GM11168 (cell line): Measurements from ENCODE around the gene OR51T1.
"Not testable (repeated sequence)": the region's sequence is repeated elsewhere in the genome, so short reads cannot be mapped to it uniquely, and the experiment has no call there.

ENCODE experiments used
- in situ Hi-C: fragments of 300-500 bp; cut with MboI; formaldehyde crosslinking; loops from one replicate; pipeline ENCODE4 v1.12.0; 2022; ENCODE audit warnings: low sequenced_read_pairs; ENCODE audit not compliant: unreplicated experiment

OR51T1 gene

GRCh38 chr11:4881860-4882500 is at the start of gene OR51T1:
Gene OR51T1, plus strand, starts transcription at chr11:4881900. Its CDS starts 0 bp downstream, at chr11:4881900.
- in situ Hi-C loops = no loop called here

DNA sequence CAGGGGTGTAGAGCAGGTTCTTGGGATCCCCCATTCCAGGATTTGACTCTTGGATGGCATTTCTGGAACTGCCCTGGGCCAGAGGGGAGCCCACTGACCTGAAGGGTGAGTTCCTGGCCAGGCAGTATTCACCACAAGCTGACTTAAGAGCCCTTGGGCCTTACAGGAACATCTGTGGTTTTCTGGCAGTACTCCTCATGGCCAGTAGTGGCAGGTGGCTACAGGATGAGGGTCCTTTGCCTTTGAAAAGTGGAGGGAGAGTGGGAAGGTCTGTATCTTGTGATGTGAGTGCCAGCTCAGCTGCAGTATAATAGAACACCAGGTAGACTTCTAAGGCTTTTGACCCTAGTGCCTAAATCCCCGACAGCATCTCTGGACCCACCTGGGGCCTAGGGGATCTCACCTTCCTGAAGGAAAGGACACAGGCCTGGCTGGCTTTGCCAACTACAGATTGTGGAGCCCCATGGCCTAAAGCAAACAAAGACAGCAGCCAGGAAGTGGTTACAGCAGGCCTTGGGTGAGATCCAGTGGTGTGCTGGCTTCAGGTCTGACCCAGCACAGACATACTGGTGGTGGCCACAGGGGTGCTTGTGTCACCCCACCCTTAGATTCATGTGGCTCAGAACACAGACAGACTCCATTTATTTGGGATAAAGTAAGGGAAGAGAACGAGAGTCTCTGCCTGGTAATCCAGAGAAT is 41.7 kb upstream of the OR51T1 start:
- in situ Hi-C loops = loop anchor here (25.0 kb wide), 1 partner anchor 203 kb away; the partner anchor contains the start of genes OR51D1 and OR51E1

DNA sequence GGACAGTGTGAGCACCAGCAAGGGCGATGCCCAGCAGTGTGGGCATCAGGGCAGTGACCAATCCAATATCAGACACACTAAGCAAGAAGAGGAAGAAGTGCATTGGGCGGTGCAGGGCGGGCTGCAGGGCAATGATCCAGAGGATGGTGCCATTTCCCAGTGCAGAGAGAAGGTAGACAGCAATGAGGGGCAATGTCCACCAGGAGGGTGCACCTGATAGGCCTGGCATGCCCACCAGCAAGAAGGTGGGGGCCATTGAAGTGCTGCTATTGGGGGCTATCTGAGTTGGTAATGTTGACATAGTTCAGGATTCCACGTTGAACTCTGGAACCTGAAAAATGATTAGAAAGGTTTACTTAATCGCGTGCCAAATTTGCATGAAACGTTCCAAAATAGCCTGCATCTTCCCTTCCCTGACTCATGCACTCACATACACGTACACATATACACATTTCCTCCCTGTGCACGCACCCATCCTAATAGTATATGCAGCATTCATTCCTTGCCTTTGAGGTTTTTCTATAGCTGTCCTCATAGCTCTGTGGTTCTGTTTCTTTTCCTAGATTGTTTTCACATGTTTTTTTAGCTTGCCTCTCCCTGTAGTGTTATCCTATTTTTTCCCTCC is 32.7 kb upstream of the OR51T1 start, which contains the start of gene OR51S1:
Gene OR51S1, minus strand, starts transcription at position 301 of the 625 bp plus-strand sequence. Its CDS starts 0 bp downstream, at position 301.
- in situ Hi-C loops = loop anchor here (25.0 kb wide), 1 partner anchor 212 kb away; the partner anchor contains the start of genes OR51D1 and OR51E1

DNA sequence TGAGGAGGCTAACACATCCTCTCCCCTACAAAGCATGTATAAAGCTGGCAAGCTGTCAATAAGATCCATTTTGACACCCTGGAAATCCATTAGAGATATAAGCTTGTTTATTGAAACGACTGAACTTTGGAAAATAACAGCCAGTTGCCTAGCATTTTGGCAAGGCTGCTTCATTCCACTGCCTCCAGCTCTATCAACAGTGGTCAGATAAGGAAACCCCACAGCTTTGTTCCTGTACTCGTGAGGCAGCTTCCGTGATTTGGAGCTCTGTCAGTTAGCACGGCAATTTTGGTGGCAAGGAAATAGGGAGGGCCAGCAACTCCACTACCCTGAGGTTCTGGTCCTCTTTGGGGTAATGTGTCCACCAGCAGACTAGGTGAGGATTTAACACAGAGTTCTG is 30.7 kb upstream of the OR51T1 start:
- in situ Hi-C loops = no loop called here

- in situ Hi-C loops = not testable (repeated sequence)
Observed at GRCh38 chr11:4854286-4854685, 27.4 kb upstream of the OR51T1 start.

DNA sequence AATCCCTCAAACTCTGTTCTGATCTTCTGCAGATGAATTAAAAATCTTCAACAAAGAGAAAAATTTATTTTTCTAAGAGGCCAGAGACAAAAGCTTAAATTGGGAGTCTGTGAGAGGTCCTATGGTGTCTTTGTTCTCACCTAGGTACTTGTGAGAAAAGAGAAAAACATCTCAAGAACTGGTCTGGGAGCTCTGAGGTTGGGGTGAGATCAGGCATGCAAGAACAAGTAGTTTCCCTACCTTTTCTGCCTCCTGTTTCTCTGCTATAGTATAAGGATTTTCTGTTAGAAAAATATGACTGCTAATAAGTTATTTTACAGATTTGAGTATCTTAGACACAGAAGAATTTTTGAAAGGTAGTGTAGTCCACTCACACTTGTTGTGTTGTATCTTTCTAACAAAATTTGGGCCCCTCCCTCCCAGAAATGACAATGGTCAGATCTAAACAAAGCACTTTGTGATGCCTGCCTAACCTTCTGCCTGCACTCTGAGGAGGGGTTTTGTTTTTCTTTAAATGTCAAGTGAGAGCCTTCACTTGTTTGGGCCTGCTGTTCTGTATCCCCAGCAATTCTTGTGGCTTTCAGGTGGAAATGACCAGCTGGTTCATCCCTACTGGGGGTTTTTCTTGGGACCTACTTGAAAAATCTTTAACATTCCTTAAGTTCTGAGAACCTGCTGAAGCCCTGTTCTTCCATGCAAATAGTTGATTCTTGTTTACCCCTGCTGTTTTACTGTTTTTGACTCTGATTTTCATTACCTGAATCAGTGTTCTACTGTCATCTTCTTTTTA is 19.1 kb upstream of the OR51T1 start:
- in situ Hi-C loops = no loop called here

GRCh38 chr11:4863876-4864275 is 17.8 kb upstream of the OR51T1 start:
- in situ Hi-C loops = no loop called here

GRCh38 chr11:4865855-4866254 is 15.8 kb upstream of the OR51T1 start:
- in situ Hi-C loops = no loop called here

- in situ Hi-C loops = no loop called here
Observed at GRCh38 chr11:4881188-4881587, 512 bp upstream of the OR51T1 start.

DNA sequence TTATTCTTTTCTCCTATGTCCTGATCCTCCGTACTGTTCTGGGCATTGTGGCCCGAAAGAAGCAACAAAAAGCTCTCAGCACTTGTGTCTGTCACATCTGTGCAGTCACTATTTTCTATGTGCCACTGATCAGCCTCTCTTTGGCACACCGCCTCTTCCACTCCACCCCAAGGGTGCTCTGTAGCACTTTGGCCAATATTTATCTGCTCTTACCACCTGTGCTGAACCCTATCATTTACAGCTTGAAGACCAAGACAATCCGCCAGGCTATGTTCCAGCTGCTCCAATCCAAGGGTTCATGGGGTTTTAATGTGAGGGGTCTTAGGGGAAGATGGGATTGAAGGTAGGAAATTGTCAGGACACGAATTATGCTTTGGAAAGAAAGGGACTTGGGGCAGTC is 843 bp downstream of the OR51T1 start:
- in situ Hi-C loops = no loop called here

- in situ Hi-C loops = no loop called here
Observed at GRCh38 chr11:4884361-4884760, 2.7 kb downstream of the OR51T1 start.

GRCh38 chr11:4886186-4886585 is 4.5 kb downstream of the OR51T1 start:
- in situ Hi-C loops = no loop called here

DNA sequence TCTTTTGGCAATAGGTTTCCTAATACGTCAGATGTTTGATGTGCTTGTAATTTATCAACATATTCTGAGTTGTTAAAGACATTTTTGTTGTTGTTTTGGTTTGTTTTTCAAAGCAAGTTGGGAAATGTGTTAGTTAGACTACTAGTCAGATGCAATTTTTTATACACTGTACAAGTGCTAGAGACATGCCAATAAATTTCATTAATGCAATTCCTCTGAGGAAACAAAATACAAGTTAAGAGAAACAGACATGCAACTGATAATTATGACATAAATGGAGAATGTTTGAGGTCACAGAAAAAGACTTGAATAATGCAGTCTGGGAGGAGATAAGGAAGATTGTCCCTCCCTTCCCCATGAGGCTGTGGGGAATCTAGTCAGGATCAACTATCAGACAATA is 5.9 kb downstream of the OR51T1 start:
- in situ Hi-C loops = no loop called here

- in situ Hi-C loops = no loop called here
Observed at GRCh38 chr11:4890279-4890678, 8.6 kb downstream of the OR51T1 start.

DNA sequence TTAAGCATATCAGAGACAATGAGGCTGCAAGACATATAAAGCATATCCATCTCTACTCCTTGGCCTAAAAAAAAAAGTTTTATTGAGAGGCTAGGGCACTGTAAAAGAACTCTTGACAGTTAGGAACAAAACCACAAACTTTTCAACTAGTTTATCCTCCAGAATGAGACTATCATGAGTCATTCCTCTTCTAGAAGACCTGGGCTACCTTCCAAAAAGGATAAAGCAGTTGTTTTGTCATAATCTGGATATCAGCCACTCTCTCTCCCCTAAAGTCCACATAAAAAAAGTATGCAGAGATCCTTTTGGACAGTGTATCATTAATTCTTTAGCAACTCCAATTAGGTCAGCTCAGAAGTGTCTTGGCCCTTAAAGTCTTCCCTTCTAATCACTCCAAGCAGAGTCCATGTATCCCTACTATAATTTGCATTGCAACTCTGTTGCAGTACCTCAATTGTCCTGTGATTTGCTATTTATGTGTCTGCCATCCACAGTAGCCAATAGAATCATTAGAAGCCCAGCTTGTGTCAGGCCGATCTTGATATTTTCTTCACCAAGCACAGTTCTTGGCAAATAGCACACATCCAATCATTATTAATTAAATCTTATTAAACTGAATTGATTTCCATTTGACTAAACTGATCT is 10.4 kb downstream of the OR51T1 start:
- in situ Hi-C loops = no loop called here

DNA sequence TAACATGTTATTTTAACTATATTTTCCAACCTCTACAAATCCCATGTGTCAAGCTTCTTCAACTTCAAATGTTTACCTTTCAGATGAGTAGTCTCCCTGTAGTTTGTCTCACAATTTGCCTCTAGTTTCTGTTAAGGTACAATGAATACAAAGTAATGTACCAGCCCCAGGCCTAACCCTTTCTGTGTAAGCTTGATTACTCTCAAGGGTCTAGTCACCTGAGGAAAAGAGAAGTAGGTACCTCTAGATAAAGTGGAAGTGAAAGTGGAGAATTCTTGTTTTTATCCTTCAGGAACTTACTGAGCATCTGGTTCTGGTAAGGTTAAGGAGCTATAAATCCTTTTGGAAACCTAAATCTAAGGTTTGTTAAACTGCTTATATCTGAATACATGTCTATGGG is 21.8 kb downstream of the OR51T1 start, which contains the start of gene OR51A7:
Gene OR51A7, plus strand, starts transcription at position 300 of the 400 bp plus-strand sequence. CDS start 3,587 bp downstream, outside the sequence.
- in situ Hi-C loops = no loop called here

- in situ Hi-C loops = no loop called here
Observed at GRCh38 chr11:4916581-4916980, 34.9 kb downstream of the OR51T1 start.

DNA sequence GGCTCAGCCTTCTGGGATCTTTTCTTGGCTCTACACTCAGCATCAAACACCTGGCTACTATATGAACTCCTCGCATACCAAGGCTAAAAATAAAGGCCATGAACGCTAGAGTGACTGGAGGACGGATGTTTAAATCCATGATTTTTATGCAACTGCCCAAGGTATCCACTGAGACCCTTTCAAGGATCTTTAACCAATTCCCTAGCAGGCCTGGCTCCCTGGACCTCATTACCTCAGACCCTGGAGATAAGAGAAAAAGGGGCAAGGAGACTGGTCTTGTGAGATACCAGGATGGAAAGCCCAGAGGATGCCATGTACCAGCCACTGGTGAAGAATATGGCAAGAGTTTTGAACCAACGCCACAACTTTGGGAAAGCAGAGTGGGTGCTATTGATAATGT is 37.5 kb downstream of the OR51T1 start, which contains the start of gene OR51G2:
Gene OR51G2, minus strand, starts transcription at position 101 of the 400 bp plus-strand sequence. CDS start 3,687 bp downstream, outside the sequence.
- in situ Hi-C loops = no loop called here

- in situ Hi-C loops = no loop called here
Observed at GRCh38 chr11:4921796-4922195, 40.1 kb downstream of the OR51T1 start.

- in situ Hi-C loops = no loop called here
Observed at GRCh38 chr11:4922304-4922703, 40.6 kb downstream of the OR51T1 start.
